HG03469 (cell line): ENCODE results near the gene TPSG1.
"Not testable (repeated sequence)": the region's sequence is repeated elsewhere in the genome, so short reads cannot be mapped to it uniquely, and the experiment has no call there.

ENCODE experiments used
- ATAC-seq: cut with Tn5 transposase; IDR thresholded peaks from one replicate; pipeline ENCODE4 v1.9.1; 2021; ENCODE audit warnings: mild to moderate bottlenecking, moderate library complexity, moderate number of reproducible peaks; ENCODE audit not compliant: unreplicated experiment

TPSG1 gene

DNA sequence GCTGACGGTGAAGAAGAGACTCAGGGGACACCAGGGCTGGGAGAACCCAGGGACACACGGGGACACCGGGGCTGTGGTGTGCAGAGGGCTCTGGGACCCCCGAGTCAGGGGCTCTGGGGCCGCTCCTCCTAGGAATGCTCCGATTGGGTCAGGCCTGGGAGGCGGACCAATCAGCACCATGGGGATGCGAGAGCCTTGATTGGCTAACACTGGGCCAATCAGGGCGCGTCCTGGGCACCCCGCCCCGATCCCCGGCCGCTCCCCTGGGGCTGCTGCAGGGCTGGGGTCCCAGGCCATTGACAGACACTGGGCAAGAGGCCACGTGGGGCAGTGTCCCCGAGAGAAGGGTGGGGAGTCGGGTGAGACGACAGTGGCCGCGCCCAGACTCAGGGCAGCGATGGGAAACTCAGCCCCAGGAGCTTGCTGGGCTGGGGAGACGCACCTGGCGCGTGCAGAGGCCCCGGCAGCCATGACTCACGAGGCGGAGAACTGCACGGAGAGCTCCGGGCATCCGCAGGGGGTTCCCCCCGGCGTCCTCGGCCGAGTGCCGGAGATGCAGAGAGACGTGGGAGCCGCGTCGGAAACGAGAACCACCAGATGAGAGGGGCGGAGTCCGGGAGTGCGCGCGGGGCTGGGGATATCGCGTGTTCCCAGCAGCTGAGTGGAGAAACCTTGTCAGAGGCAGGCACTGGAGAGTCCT, 7.1 kb upstream of the TPSG1 start:
- ATAC-seq: not testable (repeated sequence)

DNA sequence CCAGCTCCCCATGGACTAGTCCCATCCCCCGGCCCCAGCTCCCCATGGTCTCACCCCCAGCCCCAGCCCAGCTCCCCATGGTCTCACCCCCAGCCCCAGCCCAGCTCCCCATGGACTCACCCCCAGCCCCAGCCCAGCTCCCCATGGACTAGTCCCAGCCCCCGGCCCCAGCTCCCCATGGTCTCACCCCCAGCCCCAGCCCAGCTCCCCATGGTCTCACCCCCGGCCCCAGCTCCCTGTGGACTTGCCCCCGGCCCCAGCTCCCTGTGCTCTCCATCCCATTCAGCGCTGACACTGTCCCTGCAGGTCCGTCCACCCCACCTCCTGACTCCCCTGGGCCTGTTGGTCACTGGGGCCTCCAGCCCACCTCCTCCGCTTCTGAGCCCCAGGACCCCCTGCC, 6.2 kb upstream of the TPSG1 start:
- not testable (repeated sequence) for ATAC-seq

DNA sequence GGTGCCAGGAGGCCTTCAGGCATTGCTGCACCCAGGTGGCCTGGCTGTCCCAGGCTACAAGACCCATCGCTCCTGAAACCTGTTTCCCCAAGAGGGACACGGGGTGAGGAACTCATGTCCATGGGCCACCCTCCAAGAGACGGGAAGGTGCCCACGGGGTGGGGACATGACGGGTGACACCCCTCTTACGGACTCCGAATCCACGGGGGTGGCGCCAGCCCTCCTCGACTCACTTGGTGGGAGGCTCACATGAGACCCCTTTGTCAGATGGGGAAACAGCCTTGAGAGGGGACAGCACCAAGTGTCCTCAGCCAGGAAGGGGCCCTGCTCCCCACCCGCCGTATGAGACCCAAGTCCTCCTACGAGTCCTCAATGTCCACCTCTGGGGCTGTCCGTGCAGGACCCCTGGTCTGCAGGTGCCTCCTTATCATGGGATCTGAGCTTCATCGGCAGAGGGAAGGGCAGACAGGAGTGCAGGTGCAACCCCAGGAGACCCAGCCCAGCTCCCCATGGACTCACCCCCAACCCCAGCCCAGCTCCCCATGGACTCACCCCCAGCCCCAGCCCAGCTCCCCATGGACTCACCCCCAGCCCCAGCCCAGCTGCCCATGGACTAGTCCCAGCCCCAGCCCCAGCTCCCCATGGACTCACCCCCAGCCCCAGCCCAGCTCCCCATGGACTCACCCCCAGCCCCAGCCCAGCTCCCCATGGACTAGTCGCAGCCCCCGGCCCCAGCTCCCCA, 5.6 kb upstream of the TPSG1 start:
- ATAC-seq: not testable (repeated sequence)

DNA sequence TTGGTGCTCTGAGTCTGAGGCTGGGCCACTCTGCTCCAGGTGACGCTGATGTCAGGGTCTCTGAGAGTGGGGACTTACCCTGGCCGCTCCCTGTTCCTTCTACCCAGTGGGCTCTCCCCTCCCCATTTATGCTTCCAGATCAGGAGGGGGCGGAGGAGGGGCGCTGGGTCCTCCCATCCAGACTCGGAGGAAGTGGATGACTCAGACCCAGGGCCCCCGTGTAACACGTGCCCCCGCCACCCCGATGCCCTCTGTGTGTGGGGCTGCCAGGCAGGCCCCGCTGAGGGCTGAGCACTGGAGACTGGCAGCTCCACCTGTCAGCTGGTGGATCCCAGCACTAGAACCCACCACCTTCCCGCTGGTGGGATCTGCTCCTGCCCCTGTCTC, 5.0 kb upstream of the TPSG1 start, which contains the start of gene TPSB2:
TSS of gene TPSB2 (minus strand) at position 101 of the 387 bp plus-strand sequence. CDS start 233 bp downstream, outside the sequence.
- not testable (repeated sequence) for ATAC-seq

DNA sequence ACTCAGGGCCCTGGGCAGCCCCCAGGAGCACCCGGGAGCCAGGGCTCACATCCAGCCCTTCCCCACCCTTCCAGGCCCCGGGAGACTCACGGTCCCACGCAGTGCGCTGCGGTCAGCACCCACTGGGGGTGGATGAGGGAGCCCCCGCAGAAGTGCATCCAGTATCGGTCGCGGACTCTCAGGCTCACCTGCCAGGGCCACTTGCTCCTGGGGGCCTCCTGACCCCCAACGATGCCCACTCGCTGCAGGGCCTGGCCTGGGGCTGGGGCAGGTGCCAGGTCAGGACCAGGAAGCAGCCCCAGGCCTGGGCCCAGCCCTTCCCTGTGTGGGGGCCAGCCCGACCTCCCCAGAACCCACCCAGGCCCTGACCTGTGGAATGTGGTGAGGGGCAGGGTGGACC, 4.4 kb upstream of the TPSG1 start:
- ATAC-seq: not testable (repeated sequence)

DNA sequence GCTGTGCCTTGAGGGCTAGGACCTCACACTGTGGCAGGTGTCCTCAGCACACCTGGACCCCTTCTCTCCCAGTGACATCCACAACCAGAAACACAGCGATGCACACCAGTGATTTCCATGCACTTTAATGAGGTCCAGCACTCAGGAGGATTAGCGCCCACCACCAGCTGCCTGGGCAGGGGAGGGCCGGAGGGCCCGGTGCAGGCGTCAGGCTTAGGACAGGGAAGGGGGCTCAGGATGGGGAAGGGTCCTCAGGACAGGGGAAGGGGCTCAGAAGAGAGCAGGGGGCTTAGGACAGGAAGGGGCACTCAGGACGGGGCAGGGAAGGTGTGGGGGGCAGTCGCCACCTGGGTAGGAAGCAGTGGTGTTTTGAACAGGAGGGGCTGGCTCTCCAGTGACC, 3.2 kb upstream of the TPSG1 start:
- ATAC-seq: not testable (repeated sequence)

DNA sequence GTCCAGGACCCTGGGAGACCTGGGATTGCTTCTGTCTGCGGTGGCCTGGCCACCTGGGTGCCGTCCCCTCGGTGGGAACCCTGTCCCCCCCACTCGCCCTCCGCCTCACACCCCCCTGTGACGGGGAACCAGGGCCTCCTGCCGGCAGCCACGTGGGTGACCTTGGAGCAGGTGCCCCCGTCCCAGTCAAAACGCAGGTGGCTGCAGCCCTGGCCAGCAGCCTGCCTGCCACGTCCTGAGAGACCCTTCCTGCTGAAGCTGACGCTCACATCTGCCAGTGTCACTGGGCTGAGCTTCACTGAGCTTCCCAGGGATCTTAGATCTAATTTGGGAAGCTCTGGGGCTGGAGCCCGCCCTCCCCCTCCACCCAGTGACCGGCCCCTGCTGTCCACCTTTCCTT, 1.6 kb upstream of the TPSG1 start:
- not testable (repeated sequence) for ATAC-seq

DNA sequence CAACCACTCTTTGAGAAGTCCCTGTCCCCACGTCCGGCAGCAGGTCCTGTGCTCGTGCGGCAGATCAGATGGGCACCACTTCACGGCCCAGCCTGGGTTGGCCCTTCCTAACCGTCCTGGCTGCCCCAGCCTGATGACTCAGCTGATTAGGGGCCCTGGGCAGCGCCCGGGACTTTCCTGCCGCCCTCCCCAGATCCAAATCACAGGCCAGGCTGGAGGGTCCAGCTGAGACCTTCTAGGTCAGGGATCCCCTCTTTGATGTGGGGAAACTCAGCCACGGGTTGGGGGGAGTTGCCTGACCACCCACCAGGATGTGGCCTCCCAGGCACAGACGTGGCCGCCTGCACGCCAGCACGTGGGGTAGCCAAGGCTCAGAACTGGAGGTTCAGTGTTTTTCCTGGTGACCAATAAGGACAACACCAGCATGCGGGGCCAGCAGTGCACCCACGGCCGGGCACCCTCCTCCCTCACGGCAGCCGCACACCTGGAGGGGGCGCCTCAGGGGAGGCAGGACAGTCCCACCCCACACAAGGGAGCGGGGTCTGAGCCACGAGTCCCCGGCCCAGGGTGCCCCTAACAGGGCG, 752 bp upstream of the TPSG1 start:
- not testable (repeated sequence) for ATAC-seq

DNA sequence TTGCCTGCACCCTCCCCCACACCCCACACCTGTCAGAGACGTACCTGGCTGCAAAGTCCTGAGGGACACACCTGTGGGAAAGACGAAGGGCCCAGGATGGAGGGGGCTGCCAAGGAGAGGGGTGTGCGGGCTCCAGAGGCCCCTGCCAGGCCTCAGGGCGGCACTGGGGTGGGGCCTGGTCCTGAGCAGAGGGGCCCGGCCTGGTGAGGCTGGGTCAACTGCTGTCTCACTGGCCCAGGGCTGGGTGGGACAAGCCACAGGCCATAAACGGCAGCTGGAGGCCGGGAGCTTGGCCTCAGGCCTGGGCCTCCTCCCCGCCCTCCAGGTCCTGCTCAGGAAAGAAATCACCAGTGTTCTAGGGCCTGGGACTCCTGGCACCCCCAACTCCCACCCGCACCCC, 510 bp downstream of the TPSG1 start:
- no peak for ATAC-seq

DNA sequence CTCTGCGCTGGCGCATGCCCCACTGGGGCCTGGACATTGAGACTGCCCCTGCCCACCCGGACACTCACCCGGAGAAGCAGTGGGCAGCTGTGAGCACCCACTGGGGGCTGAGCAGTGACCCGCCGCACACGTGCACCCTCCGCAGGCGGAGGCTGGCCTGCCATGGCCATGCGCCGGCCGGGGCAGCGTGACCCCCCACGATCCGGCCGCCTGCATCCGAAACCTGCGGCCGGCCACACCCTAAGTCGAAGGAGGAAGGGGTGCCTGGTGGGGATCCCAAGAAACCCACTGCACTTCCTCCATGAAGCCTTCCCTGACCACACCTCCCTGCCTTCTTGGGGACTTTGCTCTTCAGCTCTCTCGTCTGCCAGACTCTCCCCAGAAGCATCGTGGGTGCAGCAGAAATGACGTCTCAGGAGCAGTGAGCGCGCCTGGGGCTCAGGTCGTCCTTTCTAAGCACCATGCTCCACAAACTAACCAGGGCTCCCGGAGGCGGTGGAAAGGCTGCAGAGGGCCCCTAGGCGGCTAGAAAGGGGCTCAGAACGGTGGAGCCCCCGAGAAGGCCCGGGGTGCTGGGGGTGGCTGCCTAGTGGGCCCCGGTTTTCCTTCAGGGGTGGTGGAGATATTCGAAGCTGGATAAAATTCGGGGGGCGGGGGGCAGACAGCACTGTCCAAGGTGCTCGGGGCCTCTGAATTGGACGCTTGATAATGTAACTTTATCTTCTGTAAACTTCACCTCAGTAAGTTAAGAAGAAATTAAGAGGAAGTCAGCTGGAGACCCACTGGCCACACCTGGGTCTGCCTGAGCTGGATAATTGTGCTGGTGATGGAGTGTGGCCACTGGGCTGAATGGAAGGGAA, 1.5 kb downstream of the TPSG1 start:
- ATAC-seq: no peak

DNA sequence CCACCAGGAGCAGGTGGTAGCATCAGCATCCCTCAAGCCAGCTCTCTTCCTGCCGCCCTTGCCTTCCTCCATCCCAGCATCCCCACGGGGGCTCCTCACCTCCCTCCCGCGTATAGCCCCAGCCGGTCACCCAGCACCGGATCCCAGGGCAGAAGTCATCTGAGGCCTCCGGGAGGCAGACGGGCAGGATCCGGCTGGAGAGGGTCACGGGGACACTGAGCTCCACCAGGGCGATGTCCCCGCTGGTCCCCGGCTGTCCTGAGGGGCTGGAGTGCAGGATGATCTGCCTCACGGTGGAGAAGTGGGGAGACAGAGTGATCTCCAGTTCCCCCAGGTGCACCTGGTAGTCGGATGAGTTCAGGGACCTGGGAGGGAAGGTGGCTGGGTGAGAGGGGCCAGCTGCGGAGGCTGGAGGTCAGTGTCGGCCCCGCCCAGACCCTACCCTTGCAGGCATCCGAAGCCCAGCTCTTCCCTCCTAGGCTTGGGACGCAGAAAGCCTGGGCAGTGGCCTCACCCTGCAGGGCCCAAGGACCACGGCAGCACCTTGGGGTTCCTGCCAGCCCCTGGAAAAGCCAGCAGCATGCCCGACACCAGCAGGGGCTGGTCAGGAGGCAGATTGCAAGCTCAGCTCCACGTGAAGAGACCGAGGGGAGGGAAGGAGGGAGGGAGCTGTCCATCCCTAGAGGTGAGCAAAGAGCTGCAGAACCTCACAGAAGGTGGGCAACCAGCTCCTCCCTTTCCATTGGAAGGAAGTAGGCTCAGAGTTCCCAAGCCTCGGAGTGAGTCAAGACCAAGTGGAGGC, 2.3 kb downstream of the TPSG1 start:
- no peak for ATAC-seq

DNA sequence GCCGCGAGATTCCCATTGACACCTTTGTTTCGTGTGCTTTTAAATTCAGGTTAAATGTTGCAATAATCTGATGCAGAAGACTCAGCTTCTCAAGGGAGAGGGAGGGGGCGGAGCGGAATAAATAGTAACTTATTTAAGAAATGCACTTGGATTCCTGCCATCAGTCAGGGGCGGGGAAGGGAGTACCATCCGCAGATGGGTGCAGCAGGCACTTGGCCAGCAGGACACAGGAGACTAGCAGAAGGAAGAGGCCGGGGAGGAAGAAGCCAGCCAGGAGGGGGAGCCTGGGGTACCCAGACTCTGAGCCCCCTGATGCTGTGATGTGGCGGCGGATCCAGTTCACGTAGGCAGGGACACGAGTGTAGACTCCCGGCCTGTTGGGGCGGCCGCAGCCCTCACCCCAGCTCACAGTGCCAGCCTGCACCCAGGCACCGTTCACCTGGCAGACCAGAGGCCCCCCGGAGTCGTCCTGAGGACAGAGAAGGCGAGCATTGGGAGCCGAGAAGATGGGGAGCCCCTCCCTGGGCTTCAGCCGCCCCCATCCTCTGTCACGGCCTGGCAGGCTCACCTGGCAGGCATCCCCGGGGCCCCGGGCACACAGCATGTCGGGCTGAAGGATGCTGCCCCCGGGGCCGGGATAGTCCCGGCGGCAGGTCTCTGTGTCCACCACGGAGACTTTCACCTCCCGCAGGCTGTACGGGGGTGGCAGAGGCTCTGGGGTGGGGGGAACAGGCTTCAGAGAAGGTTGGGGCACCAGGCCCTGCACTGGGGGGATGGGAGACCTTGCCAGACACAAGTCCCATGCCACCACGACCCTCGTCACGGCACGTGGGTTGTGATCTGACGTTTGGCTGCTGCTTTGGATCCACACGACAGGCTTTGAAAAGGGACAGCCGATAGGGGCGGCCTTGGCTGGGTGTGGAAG, 3.2 kb downstream of the TPSG1 start:
- no peak for ATAC-seq

DNA sequence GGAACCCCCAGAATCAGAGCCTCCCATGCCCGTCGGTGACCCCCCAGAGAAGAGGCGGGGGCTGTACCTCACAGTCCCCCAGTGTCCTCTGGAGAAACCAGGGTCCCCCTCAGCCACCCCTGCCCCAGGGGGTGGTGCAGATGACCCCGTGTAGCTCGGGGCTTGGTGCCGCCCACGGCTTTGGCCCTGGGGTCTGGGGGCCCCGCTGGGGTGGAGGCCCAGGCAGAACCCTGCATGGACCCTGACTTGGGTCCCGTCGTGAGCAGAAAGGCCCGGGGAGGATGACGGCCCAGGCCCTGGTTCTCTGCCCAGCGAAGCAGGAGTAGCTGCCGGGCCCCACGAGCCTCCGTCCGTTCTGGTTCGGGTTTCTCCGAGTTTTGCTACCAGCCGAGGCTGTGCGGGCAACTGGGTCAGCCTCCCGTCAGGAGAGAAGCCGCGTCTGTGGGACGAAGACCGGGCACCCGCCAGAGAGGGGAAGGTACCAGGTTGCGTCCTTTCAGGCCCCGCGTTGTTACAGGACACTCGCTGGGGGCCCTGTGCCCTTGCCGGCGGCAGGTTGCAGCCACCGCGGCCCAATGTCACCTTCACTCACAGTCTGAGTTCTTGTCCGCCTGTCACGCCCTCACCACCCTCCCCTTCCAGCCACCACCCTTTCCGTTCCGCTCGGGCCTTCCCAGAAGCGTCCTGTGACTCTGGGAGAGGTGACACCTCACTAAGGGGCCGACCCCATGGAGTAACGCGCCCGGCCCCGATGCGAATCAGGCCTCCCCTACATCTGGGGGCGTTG, 4.0 kb downstream of the TPSG1 start:
- no peak for ATAC-seq

DNA sequence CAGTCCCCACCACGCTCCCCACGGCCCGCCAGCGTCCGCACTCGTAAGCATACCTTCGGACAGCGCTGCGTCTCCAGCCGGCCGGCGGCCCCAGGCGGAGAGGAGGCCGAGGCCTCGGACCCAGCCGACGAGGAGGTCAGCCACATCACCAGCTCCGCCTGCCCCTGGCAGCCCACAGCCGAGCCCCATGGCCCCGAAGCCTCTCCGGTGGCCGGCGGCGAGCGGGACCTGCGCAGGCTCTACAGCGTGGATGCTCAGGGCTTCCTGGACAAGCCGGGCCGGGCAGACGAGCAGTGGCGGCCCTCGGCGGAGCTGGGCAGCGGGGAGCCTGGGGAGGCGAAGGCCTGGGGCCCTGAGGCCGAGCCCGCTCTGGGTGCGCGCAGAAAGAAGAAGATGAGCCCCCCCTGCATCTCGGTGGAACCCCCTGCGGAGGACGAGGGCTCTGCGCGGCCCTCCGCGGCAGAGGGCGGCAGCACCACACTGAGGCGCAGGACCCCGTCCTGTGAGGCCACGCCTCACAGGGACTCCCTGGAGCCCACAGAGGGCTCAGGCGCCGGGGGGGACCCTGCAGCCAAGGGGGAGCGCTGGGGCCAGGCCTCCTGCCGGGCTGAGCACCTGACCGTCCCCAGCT, 4.9 kb downstream of the TPSG1 start:
- ATAC-seq: no peak

DNA sequence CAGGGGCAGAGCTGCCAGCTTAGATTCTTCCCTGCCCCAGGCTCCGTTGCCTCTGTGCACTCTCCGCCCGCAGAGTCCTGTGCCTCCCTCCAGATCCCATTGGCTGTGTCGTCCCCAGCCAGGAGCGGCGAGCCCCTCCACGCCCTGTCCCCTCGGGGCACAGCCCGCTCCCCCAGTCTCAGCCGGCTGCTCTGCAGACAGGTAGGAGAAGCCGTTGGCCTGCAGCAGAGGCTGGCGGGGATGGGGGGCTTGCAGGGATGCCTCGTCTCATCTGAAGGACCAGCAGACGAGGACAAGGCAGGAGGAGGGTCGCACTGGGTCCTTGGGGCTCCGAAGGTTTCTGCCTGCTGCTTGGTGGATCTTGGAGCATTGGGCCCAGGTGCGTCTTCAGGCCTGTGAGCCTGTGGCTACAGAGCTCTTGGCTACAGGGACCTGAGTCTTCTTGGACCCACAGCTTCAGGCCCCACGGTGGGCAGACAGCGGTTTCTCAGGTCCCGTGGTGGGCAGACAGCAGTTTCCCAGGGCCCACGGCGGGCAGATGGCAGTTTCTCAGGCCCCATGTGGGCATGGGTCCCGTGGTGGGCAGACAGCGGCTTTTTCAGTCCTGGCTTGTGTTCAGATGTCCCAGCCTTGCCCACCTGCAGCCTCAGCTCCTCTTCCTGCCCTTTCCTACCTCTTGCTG, 6.0 kb downstream of the TPSG1 start:
- no peak for ATAC-seq

DNA sequence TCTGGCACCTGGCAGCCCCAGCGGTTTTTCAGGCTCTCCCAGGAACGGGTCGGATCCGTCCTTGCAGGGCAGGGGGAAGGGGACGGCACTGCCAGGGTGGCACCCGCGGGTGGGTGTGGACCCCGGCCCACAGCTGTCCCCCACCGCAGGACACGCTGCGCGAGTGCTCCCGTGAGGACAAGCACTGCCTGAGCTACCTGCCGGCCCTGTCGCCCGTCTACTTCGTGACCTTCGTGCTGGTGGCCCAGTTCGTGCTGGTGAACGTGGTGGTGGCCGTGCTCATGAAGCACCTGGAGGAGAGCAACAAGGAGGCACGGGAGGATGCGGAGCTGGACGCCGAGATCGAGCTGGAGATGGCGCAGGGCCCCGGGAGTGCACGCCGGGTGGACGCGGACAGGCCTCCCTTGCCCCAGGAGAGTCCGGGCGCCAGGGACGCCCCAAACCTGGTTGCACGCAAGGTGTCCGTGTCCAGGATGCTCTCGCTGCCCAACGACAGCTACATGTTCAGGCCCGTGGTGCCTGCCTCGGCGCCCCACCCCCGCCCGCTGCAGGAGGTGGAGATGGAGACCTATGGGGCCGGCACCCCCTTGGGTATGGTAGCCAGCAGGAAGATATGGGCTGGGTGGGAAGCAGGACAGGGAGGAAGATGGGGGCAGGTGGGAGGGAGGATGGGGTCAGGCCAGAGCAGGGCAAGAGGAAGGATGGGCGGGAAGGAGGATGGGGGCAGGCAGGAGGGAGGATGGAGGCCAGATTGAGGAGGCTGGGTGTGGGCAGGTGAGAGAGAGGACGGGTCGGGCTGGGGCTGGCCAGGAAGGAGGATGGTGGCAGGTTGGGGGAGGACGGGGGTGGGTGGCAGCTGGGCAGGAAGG, 6.8 kb downstream of the TPSG1 start:
- no peak for ATAC-seq
